ENCODE measurements around the gene ROCK2. TPM values are rescaled to one million over a fixed set of nuclear protein-coding genes. Genes with fewer than 3 reads are reported as not detected.

The ROCK2 gene
- total and polyA plus RNA-seq, 2 donors (not counting 1 experiment from before 2014, with no cell fraction given): 2.3 to 30.2 TPM

DNA sequence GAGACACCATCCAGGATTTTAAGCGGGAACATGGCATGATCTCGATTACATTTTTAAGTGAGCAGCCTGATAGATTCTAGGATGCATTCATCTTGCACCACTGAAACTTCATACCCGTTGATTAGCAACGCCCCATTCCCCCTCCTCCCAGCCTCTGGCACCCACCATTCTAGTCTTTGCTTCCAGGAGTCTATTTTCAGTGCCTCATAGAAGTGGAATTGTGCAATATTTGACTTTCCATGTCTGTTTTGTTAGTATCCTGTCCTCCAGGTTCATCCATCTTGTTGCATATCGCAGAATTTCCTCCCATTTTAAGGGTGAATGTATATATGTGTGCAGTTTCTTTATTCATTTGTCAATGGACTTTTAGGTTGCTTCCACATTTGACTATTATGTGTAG, 210.1 kb downstream of the ROCK2 start:
- Histone ChIP-seq H4K20me1 (ENCODE audit: control insufficient read depth, insufficient read depth, low read length, poor library complexity, severe bottlenecking) (no peaks in the 10 kb centered on the region), H2AFZ (ENCODE audit: insufficient read depth, low read depth, low read length, poor library complexity, severe bottlenecking) (no peak overlapping the region), H3K27me3 (replicated peaks in 1 of 4; ENCODE audit: control extremely low read depth in 1 of 4, control insufficient read depth in 3 of 4, insufficient read depth in 4 of 4, low read length in 3 of 4) (peaks cover 0 to 13% (median 2%) of the 10 kb centered on the region in 4 experiments), H3K9me3 (ENCODE audit: control extremely low read depth in 1 of 3, control insufficient read depth in 2 of 3, insufficient read depth in 1 of 3, low read length in 2 of 3) (no peaks in the 10 kb centered on the region), H3K4me2 (replicated peaks; ENCODE audit: low read depth, low read length, poor library complexity, severe bottlenecking) (no peak overlapping the region), H3K9ac (ENCODE audit: low read length) (no peak overlapping the region), H3K4me3 (ENCODE audit: control extremely low read depth in 1 of 5, extremely low read depth in 1 of 5, insufficient read depth in 1 of 5, low read depth in 2 of 5, low read length in 4 of 5) (no peak overlapping the region), H3K36me3 (replicated peaks in 1 of 2; ENCODE audit: control extremely low read depth in 1 of 2, control insufficient read depth in 1 of 2, extremely low read depth in 1 of 2, insufficient read depth in 2 of 2, low read length in 1 of 2) (no peaks in the 10 kb centered on the region), H3K4me1 (ENCODE audit: control insufficient read depth in 2 of 2, insufficient read depth in 2 of 2, low read length in 2 of 2) (peaks cover 24 to 37% of the 10 kb centered on the region in 2 donors), H3K79me2 (ENCODE audit: control insufficient read depth, insufficient read depth, low read length) (no peaks in the 10 kb centered on the region), H3K27ac (ENCODE audit: low read length in 2 of 2) (no peak overlapping the region)
- H3K27ac Mint-ChIP-seq: no peak overlapping the region
- ChIA-PET CTCF (interaction anchor here (1.4 to 6.3 kb wide), 8 partner anchors 11 to 448 kb away, joined by 3 to 59 read pairs (median 26); partner anchors contain the start of gene SLC66A3), POLR2A (interaction anchor here (0.6 to 0.7 kb wide), 2 partner anchors 21 to 1091 kb away, joined by 3 to 6 read pairs; partner anchors contain the start of gene SLC66A3)
- ATAC-seq (ENCODE audit: low read depth): no peak
- TF ChIP-seq, protein P1, sequence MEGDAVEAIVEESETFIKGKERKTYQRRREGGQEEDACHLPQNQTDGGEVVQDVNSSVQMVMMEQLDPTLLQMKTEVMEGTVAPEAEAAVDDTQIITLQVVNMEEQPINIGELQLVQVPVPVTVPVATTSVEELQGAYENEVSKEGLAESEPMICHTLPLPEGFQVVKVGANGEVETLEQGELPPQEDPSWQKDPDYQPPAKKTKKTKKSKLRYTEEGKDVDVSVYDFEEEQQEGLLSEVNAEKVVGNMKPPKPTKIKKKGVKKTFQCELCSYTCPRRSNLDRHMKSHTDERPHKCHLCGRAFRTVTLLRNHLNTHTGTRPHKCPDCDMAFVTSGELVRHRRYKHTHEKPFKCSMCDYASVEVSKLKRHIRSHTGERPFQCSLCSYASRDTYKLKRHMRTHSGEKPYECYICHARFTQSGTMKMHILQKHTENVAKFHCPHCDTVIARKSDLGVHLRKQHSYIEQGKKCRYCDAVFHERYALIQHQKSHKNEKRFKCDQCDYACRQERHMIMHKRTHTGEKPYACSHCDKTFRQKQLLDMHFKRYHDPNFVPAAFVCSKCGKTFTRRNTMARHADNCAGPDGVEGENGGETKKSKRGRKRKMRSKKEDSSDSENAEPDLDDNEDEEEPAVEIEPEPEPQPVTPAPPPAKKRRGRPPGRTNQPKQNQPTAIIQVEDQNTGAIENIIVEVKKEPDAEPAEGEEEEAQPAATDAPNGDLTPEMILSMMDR (IDR thresholded peaks at IDR 0.05): no peak
- no peak for TF ChIP-seq EZH2 (IDR thresholded peaks at IDR 0.05; ENCODE audit: borderline replicate concordance, insufficient read depth, low read depth, low read length, poor library complexity, severe bottlenecking)
- peak overlapping the region; percentile 36 for H3K4me3 Mint-ChIP-seq
- peaks cover 29% of the 10 kb centered on the region for H3K27me3 Mint-ChIP-seq
- H3K4me1 Mint-ChIP-seq: peaks cover 30% of the 10 kb centered on the region
- WGBS (ENCODE audit: insufficient coverage): 100% methylated on average over 2 of the region's 5 CpGs
- DNase-seq: no peak
- no peaks in the 10 kb centered on the region for H3K9me3 Mint-ChIP-seq (ENCODE audit: insufficient read depth)
- intact Hi-C loops (cut with micrococcal nuclease): loop anchor here (5.0 kb wide), 1 partner anchor 63 kb away; no protein-coding TSS in a partner anchor

DNA sequence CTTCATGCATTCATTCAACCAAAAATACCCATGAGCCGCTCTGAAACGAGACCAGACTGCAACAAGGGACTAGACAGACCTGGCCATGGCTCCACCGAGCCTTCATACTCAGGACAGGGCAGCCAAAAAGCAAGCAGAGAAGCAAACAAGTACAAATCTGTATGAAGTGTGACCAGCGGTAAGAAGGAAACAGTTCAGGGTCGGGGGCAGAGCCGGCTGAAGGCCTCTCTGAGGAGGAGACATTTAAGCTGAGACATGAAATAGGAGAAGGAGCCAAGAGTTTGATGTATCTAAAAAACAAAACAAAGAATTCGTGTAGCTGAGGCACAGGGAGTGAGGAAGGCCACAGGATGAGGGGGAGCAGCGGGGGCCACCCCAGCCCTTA, 210.5 kb downstream of the ROCK2 start:
- Histone ChIP-seq H3K4me3 (ENCODE audit: control extremely low read depth in 1 of 5, extremely low read depth in 1 of 5, insufficient read depth in 1 of 5, low read depth in 2 of 5, low read length in 4 of 5) (no peak overlapping the region), H3K79me2 (ENCODE audit: control insufficient read depth, insufficient read depth, low read length) (no peaks in the 10 kb centered on the region), H3K9me3 (ENCODE audit: control extremely low read depth in 1 of 3, control insufficient read depth in 2 of 3, insufficient read depth in 1 of 3, low read length in 2 of 3) (no peaks in the 10 kb centered on the region), H3K27me3 (replicated peaks in 1 of 4; ENCODE audit: control extremely low read depth in 1 of 4, control insufficient read depth in 3 of 4, insufficient read depth in 4 of 4, low read length in 3 of 4) (peaks cover 0 to 13% (median 2%) of the 10 kb centered on the region in 4 experiments), H4K20me1 (ENCODE audit: control insufficient read depth, insufficient read depth, low read length, poor library complexity, severe bottlenecking) (no peaks in the 10 kb centered on the region), H3K4me2 (replicated peaks; ENCODE audit: low read depth, low read length, poor library complexity, severe bottlenecking) (peak overlapping the region; percentile 94), H3K4me1 (ENCODE audit: control insufficient read depth in 2 of 2, insufficient read depth in 2 of 2, low read length in 2 of 2) (peaks cover 24 to 38% of the 10 kb centered on the region in 2 donors), H3K27ac (ENCODE audit: low read length in 2 of 2) (no peak overlapping the region), H3K36me3 (replicated peaks in 1 of 2; ENCODE audit: control extremely low read depth in 1 of 2, control insufficient read depth in 1 of 2, extremely low read depth in 1 of 2, insufficient read depth in 2 of 2, low read length in 1 of 2) (no peaks in the 10 kb centered on the region), H3K9ac (ENCODE audit: low read length) (no peak overlapping the region), H2AFZ (ENCODE audit: insufficient read depth, low read depth, low read length, poor library complexity, severe bottlenecking) (peak overlapping the region; percentile 95)
- intact Hi-C loops (cut with micrococcal nuclease): loop anchor here (5.0 kb wide), 1 partner anchor 63 kb away; no protein-coding TSS in a partner anchor
- DNase-seq (no peak), ATAC-seq (ENCODE audit: low read depth) (no peak)
- TF ChIP-seq EZH2 (IDR thresholded peaks at IDR 0.05; ENCODE audit: borderline replicate concordance, insufficient read depth, low read depth, low read length, poor library complexity, severe bottlenecking): no peak
- TF ChIP-seq, protein P1 (IDR thresholded peaks at IDR 0.05): no peak
- H3K27ac Mint-ChIP-seq: no peak overlapping the region
- peak overlapping the region; percentile 26 for H3K4me3 Mint-ChIP-seq
- peaks cover 29% of the 10 kb centered on the region for H3K27me3 Mint-ChIP-seq
- ChIA-PET POLR2A (interaction anchor here (0.7 to 2.0 kb wide), 3 partner anchors 21 to 212 kb away, joined by 3 to 11 read pairs (median 4); partner anchors contain the start of gene SLC66A3), CTCF (interaction anchor here (0.7 to 6.3 kb wide), 14 partner anchors 11 to 449 kb away, joined by 3 to 59 read pairs (median 4); partner anchors contain the start of gene SLC66A3)
- H3K9me3 Mint-ChIP-seq (ENCODE audit: insufficient read depth): no peaks in the 10 kb centered on the region
- H3K4me1 Mint-ChIP-seq: peaks cover 30% of the 10 kb centered on the region
- WGBS (ENCODE audit: insufficient coverage): 88% methylated on average over 8 of the region's 8 CpGs
